ENCODE measurements around the gene LENEP.

The LENEP gene

DNA sequence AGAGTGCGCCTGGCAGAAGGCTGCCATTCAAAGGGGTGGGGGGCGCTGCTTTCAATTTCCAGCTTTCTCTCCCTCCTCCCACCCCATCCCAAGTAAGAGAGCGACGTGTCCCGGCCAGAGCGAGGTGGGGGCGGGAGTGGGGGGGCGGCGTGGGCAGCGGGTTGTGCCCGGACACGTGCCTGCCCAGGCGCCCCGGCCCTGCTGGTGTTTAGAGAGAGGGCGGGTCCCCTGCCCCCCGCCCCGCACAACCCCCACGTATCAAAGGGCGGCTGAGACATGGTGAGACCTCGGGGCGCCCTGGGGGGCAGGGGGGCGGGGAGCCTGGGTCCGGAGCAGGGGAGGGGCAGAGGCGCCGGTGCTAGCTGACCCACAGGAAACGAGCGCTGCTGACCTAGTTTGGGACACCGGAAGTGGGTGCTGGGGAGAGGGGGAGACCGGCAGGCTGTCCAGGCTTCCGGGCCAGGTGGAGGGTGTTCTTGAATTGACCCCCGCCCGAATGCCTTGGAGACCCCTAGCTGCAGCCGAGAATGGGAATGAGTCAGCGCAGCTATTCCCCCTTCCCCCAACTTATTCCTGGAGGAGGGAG lies 10.5 kb downstream of the LENEP start:
- H3K4me3 ChIP-seq (ENCODE audit: low read length): peak overlapping the region; percentile 80
- TF ChIP-seq ZNF274 (IDR thresholded peaks at IDR 0.05; ENCODE audit: low read depth, low read length): no peak

DNA sequence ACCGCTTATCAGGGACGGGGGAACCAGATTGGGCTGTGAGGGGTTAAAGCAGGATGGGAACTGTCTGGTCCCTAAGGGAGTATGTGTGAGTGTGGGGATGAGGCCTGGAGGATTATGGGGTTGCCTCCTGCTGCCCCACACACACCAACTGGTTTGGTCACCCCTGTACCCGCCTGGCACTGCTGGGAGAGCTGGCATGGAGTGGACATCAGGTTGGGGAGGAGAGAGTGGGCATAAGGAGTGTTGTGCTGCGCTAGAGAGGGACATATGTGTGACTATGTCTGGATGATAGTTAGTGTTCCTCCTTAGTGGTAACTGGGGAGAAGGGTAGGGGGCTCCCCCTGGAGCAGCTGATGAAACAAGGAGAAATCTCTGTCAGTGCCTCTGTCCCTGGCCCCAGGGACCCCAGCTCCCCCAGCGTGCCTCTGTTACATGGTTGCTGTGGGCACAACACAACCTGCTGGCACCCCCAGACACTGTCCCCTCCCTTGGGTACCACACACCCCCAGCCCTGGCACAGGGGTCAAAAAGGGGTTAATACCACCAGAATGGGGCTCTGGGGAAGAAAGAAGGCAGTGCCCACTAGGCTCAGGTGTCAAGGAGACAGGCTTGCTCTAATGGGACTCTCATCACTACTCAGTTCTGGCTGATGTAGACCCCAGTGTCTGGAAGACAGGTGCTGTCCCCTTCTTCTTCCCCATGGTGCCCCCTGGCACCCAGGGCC lies 11.1 kb downstream of the LENEP start:
- no peak for TF ChIP-seq ZNF274 (IDR thresholded peaks at IDR 0.05; ENCODE audit: low read depth, low read length)
- peak overlapping the region; percentile 80 for H3K4me3 ChIP-seq (ENCODE audit: low read length)

GRCh38 chr1:155005076-155006011 lies 12.0 kb downstream of the LENEP start:
- TF ChIP-seq ZNF274 (IDR thresholded peaks at IDR 0.05; ENCODE audit: low read depth, low read length): no peak
- H3K4me3 ChIP-seq (ENCODE audit: low read length): no peak overlapping the region; the same call in 1 of the 2 replicates

GRCh38 chr1:155006601-155007101 lies 13.3 kb downstream of the LENEP start:
- H3K4me3 ChIP-seq (ENCODE audit: low read length): no peak overlapping the region
- no peak for TF ChIP-seq ZNF274 (IDR thresholded peaks at IDR 0.05; ENCODE audit: low read depth, low read length)

DNA sequence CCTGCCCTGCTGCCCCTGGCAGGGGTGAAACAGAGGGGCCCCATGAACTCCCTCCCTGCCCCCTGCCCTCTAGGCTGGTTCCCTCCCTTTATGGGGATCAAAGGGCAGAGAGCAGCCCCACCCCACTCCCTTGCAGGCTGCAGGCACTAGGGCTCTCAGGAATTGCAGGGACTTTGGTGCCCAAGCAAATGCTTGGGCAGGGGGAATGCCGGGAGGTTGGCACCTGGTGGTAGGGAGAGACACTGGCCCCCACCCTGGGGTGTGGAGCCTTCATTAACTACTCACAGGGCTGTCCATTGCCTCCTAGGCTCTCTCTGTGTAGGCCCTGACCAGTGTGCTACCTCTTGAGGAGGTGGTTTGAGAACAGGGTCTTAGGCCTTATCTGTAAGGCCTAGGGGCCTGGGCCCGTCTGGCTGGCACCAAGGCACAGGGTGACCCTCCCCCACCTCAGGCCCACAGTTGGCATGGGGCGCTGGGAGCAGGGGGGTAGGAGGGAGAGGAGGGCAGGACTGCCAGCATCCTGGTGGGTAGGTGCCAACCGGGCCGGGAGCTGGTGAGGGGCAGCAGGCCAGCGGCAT lies 14.0 kb downstream of the LENEP start:
- no peak overlapping the region for H3K4me3 ChIP-seq (ENCODE audit: low read length)
- TF ChIP-seq ZNF274 (IDR thresholded peaks at IDR 0.05; ENCODE audit: low read depth, low read length): no peak

DNA sequence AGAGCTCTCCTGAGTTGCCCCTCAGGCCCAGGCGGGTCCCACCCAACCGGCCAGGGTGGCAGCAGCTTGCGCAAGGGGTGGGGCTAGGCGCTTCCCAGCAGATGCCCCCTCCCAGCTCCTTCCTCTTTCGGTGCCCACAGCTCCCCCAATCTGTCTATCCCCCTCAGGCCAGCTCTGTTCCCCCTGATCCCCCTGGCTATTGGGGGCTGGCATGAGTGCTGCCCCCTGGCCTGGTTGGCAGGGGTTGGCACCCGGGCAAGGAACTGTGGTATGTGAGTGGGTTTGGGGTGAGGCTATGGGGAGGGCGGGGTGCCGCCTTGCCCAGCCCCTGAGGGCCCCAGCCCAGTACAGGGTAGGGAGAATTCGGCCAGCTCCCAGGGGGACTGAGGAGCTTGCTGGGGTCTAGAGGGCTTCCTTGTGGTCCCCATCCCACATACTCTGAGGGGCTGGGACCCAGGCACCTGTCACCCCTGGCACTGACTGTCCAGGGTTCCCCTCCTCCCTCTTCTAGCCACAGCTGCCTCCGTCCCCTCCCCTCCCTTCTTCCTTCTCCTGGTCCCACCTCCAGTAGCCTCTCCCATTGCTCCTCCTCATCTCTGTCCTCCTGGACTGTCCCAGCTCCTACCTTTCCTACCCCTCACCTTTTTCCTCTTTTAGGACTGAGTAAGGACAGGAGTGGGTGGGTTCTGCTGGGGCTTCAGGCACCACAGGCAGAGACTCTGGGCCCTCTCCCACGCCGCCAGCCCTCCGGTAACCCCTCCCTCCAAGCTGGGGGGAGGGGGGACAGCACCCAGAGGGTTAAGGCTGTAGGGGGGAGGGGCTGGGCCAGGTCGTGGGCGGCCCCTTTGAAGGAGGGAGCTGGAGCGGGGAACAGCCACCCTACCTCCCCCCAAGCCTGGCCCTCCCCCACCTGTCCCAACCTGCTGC lies 14.9 kb downstream of the LENEP start:
- H3K4me3 ChIP-seq (ENCODE audit: low read length): no peak overlapping the region

DNA sequence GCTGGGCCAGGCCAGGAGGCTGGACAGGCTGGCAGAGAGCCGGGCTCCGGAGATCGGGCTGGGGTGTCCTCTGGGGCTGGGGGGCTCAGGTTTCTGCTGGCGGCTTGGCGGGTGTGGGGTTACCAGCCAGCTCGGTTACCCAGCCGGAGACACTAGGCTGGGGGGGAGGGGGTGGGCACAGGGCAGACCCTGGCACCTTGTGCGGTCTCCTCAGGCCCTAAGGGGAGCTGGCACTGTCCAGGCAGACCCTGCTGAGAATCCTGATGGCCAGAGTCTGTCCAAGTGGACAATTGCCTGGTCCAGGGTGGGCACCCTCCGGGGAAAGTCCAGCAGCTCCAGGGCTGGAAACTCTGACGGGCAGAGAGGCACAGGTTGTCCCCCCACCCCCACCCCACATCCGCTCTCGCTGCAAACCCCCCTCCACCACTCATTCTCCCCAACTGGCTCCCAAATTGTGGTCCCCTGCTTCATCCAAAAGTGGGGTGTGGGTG lies 15.9 kb downstream of the LENEP start:
- no peak for TF ChIP-seq ZNF274 (IDR thresholded peaks at IDR 0.05; ENCODE audit: low read depth, low read length)
- H3K4me3 ChIP-seq (ENCODE audit: low read length): no peak overlapping the region

More for the DNA sequence above, 14.9 kb downstream of the LENEP start:
- no peak for TF ChIP-seq ZNF274 (IDR thresholded peaks at IDR 0.05; ENCODE audit: low read depth, low read length)

GRCh38 chr1:155009742-155010141 lies 16.4 kb downstream of the LENEP start:
- H3K4me3 ChIP-seq (ENCODE audit: low read length): no peak overlapping the region
- TF ChIP-seq ZNF274 (IDR thresholded peaks at IDR 0.05; ENCODE audit: low read depth, low read length): no peak

DNA sequence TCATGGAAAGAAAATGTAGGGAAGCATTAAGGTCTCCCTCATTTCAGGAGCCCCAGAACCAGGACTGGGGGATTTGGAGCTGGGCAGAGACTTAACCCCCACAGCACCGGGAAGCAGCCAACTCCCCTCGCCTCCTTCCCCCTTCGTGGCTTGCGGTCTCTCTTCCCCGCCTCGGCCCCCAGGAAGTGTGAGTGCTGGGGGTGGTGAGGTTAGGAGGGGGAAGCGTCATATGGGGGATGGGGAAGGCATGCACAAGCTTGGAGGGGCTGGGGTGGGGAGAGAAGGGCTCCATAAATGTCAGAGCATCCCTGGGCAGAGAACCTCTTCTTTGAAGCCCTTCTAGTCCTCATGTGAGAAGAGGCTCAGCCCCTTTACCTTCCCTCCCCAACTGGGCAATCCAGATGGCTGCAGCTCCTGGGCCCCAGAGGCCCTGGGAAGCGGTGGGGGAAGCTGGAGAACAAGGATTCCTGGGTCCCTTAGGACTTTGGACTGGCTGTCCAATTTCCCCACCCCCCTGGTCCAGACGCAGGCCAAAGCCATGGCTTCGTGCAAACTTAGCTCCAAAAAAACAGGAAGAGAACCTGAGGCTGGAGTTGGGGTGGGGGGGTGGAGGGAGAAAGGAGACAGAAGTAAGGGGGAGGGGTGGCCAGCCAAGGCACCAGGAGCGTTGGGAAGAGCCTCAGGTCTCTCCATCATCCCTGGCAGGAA lies 17.0 kb downstream of the LENEP start:
- H3K4me3 ChIP-seq (ENCODE audit: low read length): no peak overlapping the region
- TF ChIP-seq ZNF274 (IDR thresholded peaks at IDR 0.05; ENCODE audit: low read depth, low read length): no peak

DNA sequence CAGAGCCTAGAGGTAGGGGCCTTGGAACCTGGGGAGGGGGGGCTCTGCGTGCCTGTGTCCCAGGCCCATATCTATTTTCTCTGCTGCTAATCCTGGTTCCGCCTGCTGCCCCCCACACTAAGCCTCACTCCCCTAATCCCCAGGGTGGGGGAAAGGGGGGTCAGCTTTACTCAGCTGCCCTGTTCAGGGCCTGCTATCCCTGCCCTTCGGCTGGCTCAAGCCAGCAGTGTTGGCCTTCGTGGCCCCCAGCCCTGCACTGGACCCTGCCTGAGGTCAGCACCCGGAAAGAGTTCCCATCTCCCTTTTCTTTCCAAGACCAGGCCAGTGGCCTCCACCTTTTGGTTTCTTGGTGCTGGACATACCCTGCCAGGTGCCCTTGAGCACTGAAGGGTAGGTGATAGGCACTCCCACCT lies 17.6 kb downstream of the LENEP start:
- TF ChIP-seq ZNF274 (IDR thresholded peaks at IDR 0.05; ENCODE audit: low read depth, low read length): no peak
- H3K4me3 ChIP-seq (ENCODE audit: low read length): no peak overlapping the region

DNA sequence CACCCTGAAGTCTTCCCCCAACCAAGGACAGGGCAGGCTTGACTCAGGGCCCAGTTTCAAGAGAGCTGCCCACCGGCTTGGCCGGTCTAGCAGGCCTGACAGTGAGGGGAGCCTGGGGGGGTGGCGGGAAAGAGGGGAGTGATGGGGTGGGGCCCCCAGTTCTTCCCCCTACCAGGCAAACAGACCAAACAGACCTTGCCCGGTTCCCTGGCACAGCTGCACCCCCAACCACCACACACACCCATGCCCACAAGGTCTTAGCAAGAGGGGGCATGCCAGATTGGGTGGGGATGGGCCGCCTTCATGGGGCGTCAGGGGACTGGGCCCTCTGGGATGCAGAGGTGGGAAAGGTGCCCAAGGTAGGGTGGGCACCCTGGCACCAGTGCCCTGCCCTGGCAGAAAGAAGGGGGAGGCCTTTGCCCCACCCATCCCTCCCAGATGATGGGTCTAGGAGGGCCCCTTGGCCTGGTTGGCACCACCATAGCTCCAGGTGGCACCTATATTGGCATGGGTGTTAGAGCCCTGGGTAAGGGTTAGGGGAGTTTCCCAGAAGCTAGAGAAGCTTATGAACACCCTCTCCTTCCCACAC lies 18.1 kb downstream of the LENEP start:
- TF ChIP-seq ZNF274 (IDR thresholded peaks at IDR 0.05; ENCODE audit: low read depth, low read length): no peak
- no peak overlapping the region for H3K4me3 ChIP-seq (ENCODE audit: low read length)

- H3K4me3 ChIP-seq (ENCODE audit: low read length): no peak overlapping the region
Measured at GRCh38 chr1:155012026-155012546, 18.7 kb downstream of the LENEP start.

More at GRCh38 chr1:155012026-155012546, 18.7 kb downstream of the LENEP start:
- TF ChIP-seq ZNF274 (IDR thresholded peaks at IDR 0.05; ENCODE audit: low read depth, low read length): no peak

All from GM08714 (cell line).